ENCODE results near the gene CTU1. TPM values are rescaled to one million over a fixed set of nuclear protein-coding genes. Genes with fewer than 3 reads are reported as not detected.

Gene CTU1
- 8.2 and 10.0 TPM in 2 replicates for total RNA-seq

GRCh38 chr19:51108066-51108804 lies at the start of gene CTU1:
Gene CTU1, minus strand, starts transcription at chr19:51108409. Its CDS starts 3,840 bp downstream, at chr19:51104569.

GRCh38 chr19:51142119-51142518 lies 33.9 kb upstream of the CTU1 start, which contains the start of gene SIGLEC7:
Gene SIGLEC7, plus strand, starts transcription at chr19:51142301. Its CDS starts 69 bp downstream, at chr19:51142370.

GRCh38 chr19:51124729-51125128 lies 16.5 kb upstream of the CTU1 start, which contains the start of gene SIGLEC9:
Gene SIGLEC9, plus strand, starts transcription at chr19:51124906. Its CDS starts 69 bp downstream, at chr19:51124975.

DNA sequence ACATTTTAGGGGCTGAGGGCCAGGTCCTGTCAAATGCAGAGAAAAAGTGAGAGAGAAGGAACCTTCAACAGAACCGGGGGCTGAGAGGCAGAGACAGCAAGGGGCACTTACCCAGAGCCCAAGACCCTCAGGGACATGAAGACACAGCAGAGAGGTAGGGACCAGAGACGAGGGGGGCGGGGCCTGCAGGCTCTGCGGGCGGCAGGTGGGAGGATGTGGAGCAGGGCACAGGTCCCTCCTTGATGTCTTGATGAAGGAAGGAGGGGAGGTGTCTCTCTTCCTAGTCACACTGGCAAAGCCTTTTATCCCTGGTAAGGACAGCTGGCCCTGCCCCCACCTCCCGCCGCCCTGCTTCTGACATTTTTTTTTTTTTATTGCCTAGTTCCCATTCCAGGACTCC lies 25.6 kb downstream of the CTU1 start, which contains the start of gene KLK14:
TSS of gene KLK14 (minus strand) at position 277 of the 400 bp plus-strand sequence. CDS start at position 4, 273 bp downstream.

DNA sequence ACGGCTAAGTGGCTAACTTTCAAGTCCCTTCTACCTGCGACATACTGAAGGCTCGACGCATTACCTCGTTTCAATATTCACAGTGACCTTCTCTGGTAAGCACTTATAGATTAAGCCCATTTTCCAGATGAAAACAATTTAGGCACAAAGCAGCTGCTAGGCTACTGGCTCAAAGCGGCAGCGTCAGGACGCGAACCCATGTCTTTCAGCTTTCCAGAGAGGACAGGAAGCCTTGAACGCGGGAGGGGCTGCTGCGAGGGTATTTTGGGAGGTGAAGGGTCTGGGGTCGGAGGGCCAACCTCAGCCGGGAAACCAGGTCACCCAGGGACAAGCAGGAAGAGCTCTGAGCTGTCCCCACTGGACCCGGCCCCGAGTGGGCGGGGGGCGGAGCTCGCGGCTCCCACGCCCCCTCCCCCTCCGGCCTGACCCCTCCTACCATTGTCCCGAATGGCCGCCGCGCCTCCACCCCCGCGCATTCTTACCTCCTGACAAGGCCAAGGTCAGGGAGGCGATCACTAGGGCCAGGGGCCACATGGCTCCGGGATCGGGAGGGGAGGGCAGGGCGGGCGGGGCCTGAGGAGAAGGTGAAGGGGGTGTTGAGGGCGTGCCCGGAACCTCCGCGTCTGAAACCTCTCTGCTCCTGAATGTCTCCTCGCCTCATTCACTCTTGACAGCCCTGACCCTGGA lies 43.5 kb downstream of the CTU1 start, which contains the start of gene KLK13:
TSS of gene KLK13 (minus strand) at position 559 of the 687 bp plus-strand sequence. CDS start at position 534, 25 bp downstream.

Other genes starting within 250 kb of the CTU1 start
- not detected in 2 replicates for gene KLK2, start 235.0 kb downstream of the CTU1 start, total RNA-seq
- gene KLK4, start 197.0 kb downstream of the CTU1 start, total RNA-seq: not detected in 2 replicates
- 25.0 and 189 TPM in 2 replicates for gene KLK5, start 155.4 kb downstream of the CTU1 start, total RNA-seq
- gene KLK6, start 138.8 kb downstream of the CTU1 start, total RNA-seq: 2.5 and 3.4 TPM in 2 replicates
- 15.0 and 22.9 TPM in 2 replicates for gene KLK7, start 124.5 kb downstream of the CTU1 start, total RNA-seq
- gene KLK8, start 106.8 kb downstream of the CTU1 start, total RNA-seq: 27.8 and 86.5 TPM in 2 replicates
- 36.2 and 66.0 TPM in 2 replicates for gene KLK10, start 88.7 kb downstream of the CTU1 start, total RNA-seq
- gene KLK11, start 81.8 kb downstream of the CTU1 start, total RNA-seq: 17.4 and 29.0 TPM in 2 replicates
- gene KLK12, start 73.4 kb downstream of the CTU1 start, total RNA-seq: 0.14 and 17.1 TPM in 2 replicates
- gene KLK13, start 43.3 kb downstream of the CTU1 start, total RNA-seq: 0.68 and 1.3 TPM in 2 replicates
- gene KLK14, start 25.5 kb downstream of the CTU1 start, total RNA-seq: under 0.01 and 0.21 TPM in 2 replicates
- not detected in 2 replicates for gene SIGLEC9, start 16.5 kb upstream of the CTU1 start, total RNA-seq
- not detected in 2 replicates for gene SIGLEC7, start 33.9 kb upstream of the CTU1 start, total RNA-seq
- not detected in 2 replicates for gene CD33, start 116.7 kb upstream of the CTU1 start, total RNA-seq
- not detected in 2 replicates for gene SIGLECL1, start 142.7 kb upstream of the CTU1 start, total RNA-seq
- gene IGLON5, start 203.2 kb upstream of the CTU1 start, total RNA-seq: not detected in 2 replicates
- gene VSIG10L, start 233.7 kb upstream of the CTU1 start, total RNA-seq: 0.68 and 1.6 TPM in 2 replicates

Measured in nasal cavity respiratory epithelium epithelial cell of viscerocranial mucosa (primary cell).